Endothelial cell of umbilical vein (primary cell): ENCODE measurements around the gene SRM.

Experiments used
- CTCF ChIP-seq, 2 donors: IDR thresholded peaks; 1 replicate in 1 of 2; 2 replicates in 1 of 2; pipeline ENCODE4 v1.5.1; 2011; ENCODE audit warnings: low read length in 2 of 2, mild to moderate bottlenecking in 2 of 2, moderate library complexity in 2 of 2, control low read depth in 1 of 2, inconsistent platforms in 1 of 2, low read depth in 1 of 2; ENCODE audit not compliant: insufficient read depth in 1 of 2; ENCODE audit errors: extremely low read depth in 1 of 2
- EZH2 ChIP-seq: IDR thresholded peaks from 2 replicates; pipeline ENCODE4 v1.6.1; 2012; ENCODE audit warnings: borderline replicate concordance, low read depth, mild to moderate bottlenecking, moderate library complexity, low read length, inconsistent platforms; ENCODE audit not compliant: severe bottlenecking
- FOS ChIP-seq: IDR thresholded peaks from 2 replicates; pipeline ENCODE4 v1.6.1; 2011; ENCODE audit warnings: mild to moderate bottlenecking, low read length, moderate library complexity, borderline replicate concordance; ENCODE audit not compliant: insufficient read depth
- GATA2 ChIP-seq: IDR thresholded peaks from 2 replicates; pipeline ENCODE4 v1.7.0; 2011; ENCODE audit warnings: low read depth, mild to moderate bottlenecking, moderate library complexity, mixed read lengths, low read length; ENCODE audit not compliant: insufficient read length, insufficient read depth
- JUN ChIP-seq: IDR thresholded peaks from 2 replicates; pipeline ENCODE4 v1.6.1; 2011; ENCODE audit warnings: borderline replicate concordance, low read depth; ENCODE audit not compliant: insufficient read length, insufficient read depth
- MYC ChIP-seq: IDR thresholded peaks from one replicate; pipeline ENCODE4 v1.6.1; 2011; ENCODE audit warnings: mild to moderate bottlenecking, low read depth, low read length
- POLR2A ChIP-seq: IDR thresholded peaks from 2 replicates; pipeline ENCODE4 v1.6.1; 2012; ENCODE audit warnings: low read depth, mild to moderate bottlenecking, control low read depth, low read length
- POLR2AphosphoS5 ChIP-seq: IDR thresholded peaks from 2 replicates; pipeline ENCODE4 v1.6.1; 2012; ENCODE audit warnings: low read depth, mild to moderate bottlenecking, control low read depth, low read length, moderate library complexity; ENCODE audit not compliant: insufficient read depth
- TF ChIP-seq, protein P1 (sequence below): IDR thresholded peaks from 2 replicates; pipeline ENCODE4 v1.6.1; 2011; ENCODE audit not compliant: insufficient read depth, insufficient read length

GRCh38 chr1:11101347-11101746 lies 41.5 kb upstream of the SRM start:
- TF ChIP-seq CTCF (IDR thresholded peaks at IDR 0.05; ENCODE audit: extremely low read depth in 1 of 2, insufficient read depth in 1 of 2, low read depth in 1 of 2, low read length in 2 of 2) (no peak), FOS (no peak), POLR2AphosphoS5 (no peak), EZH2 (no peak), POLR2A (no peak), MYC (no peak), JUN (no peak), GATA2 (no peak)
- TF ChIP-seq, protein P1, sequence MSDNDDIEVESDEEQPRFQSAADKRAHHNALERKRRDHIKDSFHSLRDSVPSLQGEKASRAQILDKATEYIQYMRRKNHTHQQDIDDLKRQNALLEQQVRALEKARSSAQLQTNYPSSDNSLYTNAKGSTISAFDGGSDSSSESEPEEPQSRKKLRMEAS: no peak
